Liver (tissue), 9 donors: ENCODE measurements around the gene NR2F6. TPM values are rescaled to one million over a fixed set of nuclear protein-coding genes. Genes with fewer than 3 reads are reported as not detected.

Experiments used
- DNase-seq: peaks from one replicate; pipeline ENCODE4 v3.0.0-alpha.2; 2017; ENCODE audit warnings: low spot score
- H3K27ac ChIP-seq, 2 donors: one replicate each; pipeline ENCODE4 v1.7.0; 2013; ENCODE audit warnings: inconsistent platforms in 2 of 2, low read length in 2 of 2, control low read depth in 1 of 2, low read depth in 1 of 2, mild to moderate bottlenecking in 1 of 2
- H3K27me3 ChIP-seq, 4 donors: one replicate each; pipeline versions ENCODE4 v1.6.1 to v1.7.0; 2013; ENCODE audit warnings: low read length in 3 of 4, inconsistent platforms in 1 of 4, mild to moderate bottlenecking in 1 of 4, moderate library complexity in 1 of 4; ENCODE audit not compliant: control insufficient read depth in 4 of 4, insufficient read depth in 4 of 4
- H3K36me3 ChIP-seq, 4 donors: one replicate each; pipeline versions ENCODE4 v1.6.1 to v1.7.0; 2013; ENCODE audit warnings: low read length in 3 of 4, mild to moderate bottlenecking in 3 of 4, low read depth in 1 of 4, moderate library complexity in 1 of 4; ENCODE audit not compliant: control insufficient read depth in 4 of 4, insufficient read depth in 3 of 4
- H3K4me1 ChIP-seq, 4 donors: one replicate each; pipeline versions ENCODE4 v1.6.1 to v1.7.0; 2013; ENCODE audit warnings: low read length in 3 of 4, mild to moderate bottlenecking in 3 of 4, moderate library complexity in 1 of 4; ENCODE audit not compliant: control insufficient read depth in 4 of 4, insufficient read depth in 4 of 4
- H3K4me3 ChIP-seq, 3 donors: one replicate each; pipeline versions ENCODE4 v1.6.1 to v1.7.0; 2013; ENCODE audit warnings: low read length in 3 of 3, control low read depth in 1 of 3, low read depth in 1 of 3, mild to moderate bottlenecking in 1 of 3
- H3K9ac ChIP-seq, 2 donors: one replicate each; pipeline ENCODE4 v1.7.0; 2013; ENCODE audit warnings: low read length in 2 of 2, mild to moderate bottlenecking in 2 of 2, moderate library complexity in 2 of 2, control low read depth in 1 of 2, low read depth in 1 of 2
- H3K9me3 ChIP-seq, 4 donors: one replicate each; pipeline versions ENCODE4 v1.6.1 to v1.7.0; 2013; ENCODE audit warnings: low read length in 3 of 4; ENCODE audit not compliant: control insufficient read depth in 4 of 4
- EGR1 ChIP-seq, 2 donors: IDR thresholded peaks; 2 replicates each; pipeline ENCODE4 v1.6.1; 2016 to 2018; ENCODE audit warnings: antibody characterized with exemption in 2 of 2, low read depth in 2 of 2
- FOXA1 ChIP-seq: IDR thresholded peaks from 2 replicates; pipeline ENCODE4 v1.6.1; 2016; ENCODE audit warnings: antibody characterized with exemption
- FOXA2 ChIP-seq: IDR thresholded peaks from 2 replicates; pipeline ENCODE4 v1.6.1; 2016; ENCODE audit warnings: antibody characterized with exemption
- HNF4A ChIP-seq, 2 donors: conservative IDR thresholded peaks; 2 replicates each; pipeline ENCODE4 v1.6.1; 2016; ENCODE audit warnings: antibody characterized with exemption in 2 of 2, mild to moderate bottlenecking in 2 of 2
- HNF4G ChIP-seq: IDR thresholded peaks from 2 replicates; pipeline ENCODE4 v1.6.1; 2016; ENCODE audit warnings: antibody characterized with exemption
- JUND ChIP-seq, 2 donors: IDR thresholded peaks; 2 replicates each; pipeline ENCODE4 v1.6.1; 2016; ENCODE audit warnings: antibody characterized with exemption in 2 of 2
- NR2F2 ChIP-seq: IDR thresholded peaks from 2 replicates; pipeline ENCODE4 v1.6.1; 2016; ENCODE audit warnings: antibody characterized with exemption
- RXRA ChIP-seq, 2 donors: IDR thresholded peaks; 2 replicates each; pipeline ENCODE4 v1.6.1; 2017 to 2018; ENCODE audit warnings: antibody characterized with exemption in 2 of 2, mild to moderate bottlenecking in 1 of 2
- TAF1 ChIP-seq: conservative IDR thresholded peaks from 2 replicates; pipeline ENCODE4 v1.6.1; 2016; ENCODE audit warnings: antibody characterized with exemption, mild to moderate bottlenecking
- YY1 ChIP-seq: IDR thresholded peaks from 2 replicates; pipeline ENCODE4 v1.6.1; 2016; ENCODE audit warnings: antibody characterized with exemption, mild to moderate bottlenecking
- WGBS: extraction: QIAGEN DNeasy Blood & Tissue Kit; methylation state at CpG from one replicate; pipeline ENCODE4 v1.1.7; 2013; 5-methylcytosine and 5-hydroxymethylcytosine counted together
- polyA plus RNA-seq, 2 donors: library from polyadenylated mRNA; stranded (reverse) in 1 of 2; unstranded in 1 of 2; fragments of 200-250 nt in 1 of 2; fragments of >200 nt in 1 of 2; fragmentation: Nextera tagmentation in 1 of 2; extraction: Ambion mirVana in 1 of 2; gene quantifications; one replicate each; pipeline versions ENCODE4 v1.2.1 to v1.2.3, GENCODE V29; 2013 to 2015
- total RNA-seq, 2 donors: library from RNA; depleted of rRNA; stranded (reverse); fragments of >200 nt; gene quantifications; one replicate each; pipeline ENCODE4 v1.2.3, GENCODE V29; 2014
- TF ChIP-seq, protein P1 (sequence below): IDR thresholded peaks from 2 replicates; pipeline ENCODE4 v1.6.1; 2016; ENCODE audit warnings: antibody characterized with exemption, mild to moderate bottlenecking
- TF ChIP-seq, protein P2 (sequence below): IDR thresholded peaks from 2 replicates; pipeline ENCODE4 v1.6.1; 2016; ENCODE audit warnings: antibody characterized with exemption
- TF ChIP-seq, protein P3 (sequence below): IDR thresholded peaks from 2 replicates; pipeline ENCODE4 v1.6.1; 2016; ENCODE audit warnings: antibody characterized with exemption
- TF ChIP-seq, protein P4 (sequence below): IDR thresholded peaks from 2 replicates; pipeline ENCODE4 v1.6.1; 2016; ENCODE audit warnings: antibody characterized with exemption
- donor health status: healthy.
- donor health status: healthy.
- donor health status: healthy.
- donor health status: healthy.
- donor health status: healthy.

The NR2F6 gene
- total and polyA plus RNA-seq, 4 donors: 30.5 to 86.1 (median 52.6) TPM

DNA sequence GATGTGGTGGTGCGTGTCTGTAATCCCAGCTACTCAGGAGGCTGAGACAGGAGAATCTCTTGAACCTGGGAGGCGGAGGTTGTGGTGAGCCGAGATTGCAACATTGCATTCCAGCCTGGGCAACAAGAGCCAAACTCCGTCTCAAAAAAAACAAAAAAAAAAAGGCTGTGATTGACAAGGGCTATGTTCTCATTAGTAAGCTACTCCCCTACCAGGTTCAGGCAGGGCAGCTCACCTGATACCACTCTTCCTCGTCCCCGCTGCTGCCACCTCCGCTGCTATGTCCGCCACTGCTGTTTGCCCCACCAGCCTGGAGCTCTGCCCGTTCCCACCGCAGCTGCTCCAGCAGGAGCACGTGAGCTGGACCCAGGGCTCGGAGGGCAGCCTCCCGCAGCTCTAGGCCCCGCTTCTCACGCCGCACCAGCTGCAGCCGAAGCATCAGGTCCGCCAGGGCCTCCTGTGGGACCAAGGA, 9.5 kb upstream of the NR2F6 start:
- Histone ChIP-seq H3K27me3 (no peaks in the 10 kb centered on the region), H3K9me3 (no peaks in the 10 kb centered on the region), H3K27ac (no peak overlapping the region), H3K4me1 (peaks cover 0 to 8% (median 3%) of the 10 kb centered on the region in 4 donors), H3K36me3 (no peaks in the 10 kb centered on the region), H3K4me3 (no peak overlapping the region), H3K9ac (no peak overlapping the region)
- DNase-seq: no peak
- 39% methylated on average over 18 of the region's 18 CpGs for WGBS
- no peak for TF ChIP-seq FOXA1
- TF ChIP-seq, protein P1, sequence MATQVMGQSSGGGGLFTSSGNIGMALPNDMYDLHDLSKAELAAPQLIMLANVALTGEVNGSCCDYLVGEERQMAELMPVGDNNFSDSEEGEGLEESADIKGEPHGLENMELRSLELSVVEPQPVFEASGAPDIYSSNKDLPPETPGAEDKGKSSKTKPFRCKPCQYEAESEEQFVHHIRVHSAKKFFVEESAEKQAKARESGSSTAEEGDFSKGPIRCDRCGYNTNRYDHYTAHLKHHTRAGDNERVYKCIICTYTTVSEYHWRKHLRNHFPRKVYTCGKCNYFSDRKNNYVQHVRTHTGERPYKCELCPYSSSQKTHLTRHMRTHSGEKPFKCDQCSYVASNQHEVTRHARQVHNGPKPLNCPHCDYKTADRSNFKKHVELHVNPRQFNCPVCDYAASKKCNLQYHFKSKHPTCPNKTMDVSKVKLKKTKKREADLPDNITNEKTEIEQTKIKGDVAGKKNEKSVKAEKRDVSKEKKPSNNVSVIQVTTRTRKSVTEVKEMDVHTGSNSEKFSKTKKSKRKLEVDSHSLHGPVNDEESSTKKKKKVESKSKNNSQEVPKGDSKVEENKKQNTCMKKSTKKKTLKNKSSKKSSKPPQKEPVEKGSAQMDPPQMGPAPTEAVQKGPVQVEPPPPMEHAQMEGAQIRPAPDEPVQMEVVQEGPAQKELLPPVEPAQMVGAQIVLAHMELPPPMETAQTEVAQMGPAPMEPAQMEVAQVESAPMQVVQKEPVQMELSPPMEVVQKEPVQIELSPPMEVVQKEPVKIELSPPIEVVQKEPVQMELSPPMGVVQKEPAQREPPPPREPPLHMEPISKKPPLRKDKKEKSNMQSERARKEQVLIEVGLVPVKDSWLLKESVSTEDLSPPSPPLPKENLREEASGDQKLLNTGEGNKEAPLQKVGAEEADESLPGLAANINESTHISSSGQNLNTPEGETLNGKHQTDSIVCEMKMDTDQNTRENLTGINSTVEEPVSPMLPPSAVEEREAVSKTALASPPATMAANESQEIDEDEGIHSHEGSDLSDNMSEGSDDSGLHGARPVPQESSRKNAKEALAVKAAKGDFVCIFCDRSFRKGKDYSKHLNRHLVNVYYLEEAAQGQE: no peak
- TF ChIP-seq, protein P2, sequence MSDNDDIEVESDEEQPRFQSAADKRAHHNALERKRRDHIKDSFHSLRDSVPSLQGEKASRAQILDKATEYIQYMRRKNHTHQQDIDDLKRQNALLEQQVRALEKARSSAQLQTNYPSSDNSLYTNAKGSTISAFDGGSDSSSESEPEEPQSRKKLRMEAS: no peak
- TF ChIP-seq FOXA2: no peak
- no peak for TF ChIP-seq EGR1 (IDR thresholded peaks at IDR 0.05; ENCODE audit: low read depth in 2 of 2)
- TF ChIP-seq NR2F2: no peak
- TF ChIP-seq HNF4A (conservative IDR thresholded peaks at IDR 0.05): peak; percentile 8 to 14

DNA sequence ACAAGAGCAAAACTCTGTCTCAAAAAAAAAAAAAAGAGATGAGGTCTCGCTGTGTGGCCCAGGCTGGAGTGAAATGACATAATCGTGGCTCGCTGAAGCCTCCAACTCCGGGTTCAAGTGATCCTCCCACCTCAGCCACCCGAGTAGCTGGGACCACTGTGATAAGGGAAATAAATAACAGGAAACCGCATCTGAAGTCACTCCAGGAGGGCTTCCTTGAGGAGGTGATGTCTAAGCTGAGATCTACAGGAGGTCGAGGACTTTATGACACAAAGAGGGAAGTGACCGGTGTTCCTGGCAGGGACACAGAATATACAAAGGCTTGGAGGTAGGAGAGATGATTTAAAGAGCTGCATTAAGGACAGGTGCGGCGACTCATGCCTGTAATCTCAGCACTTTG, 8.9 kb upstream of the NR2F6 start:
- H3K9me3 ChIP-seq: no peaks in the 10 kb centered on the region
- 83% methylated on average over 10 of the region's 10 CpGs for WGBS

More for the DNA sequence above, 8.9 kb upstream of the NR2F6 start:
- TF ChIP-seq RXRA (IDR thresholded peaks at IDR 0.05) (no peak), HNF4A (conservative IDR thresholded peaks at IDR 0.05) (no peak), JUND (IDR thresholded peaks at IDR 0.05) (no peak), FOXA1 (no peak), TAF1 (no peak), HNF4G (no peak), NR2F2 (no peak), FOXA2 (no peak), YY1 (no peak)
- TF ChIP-seq, protein P3, sequence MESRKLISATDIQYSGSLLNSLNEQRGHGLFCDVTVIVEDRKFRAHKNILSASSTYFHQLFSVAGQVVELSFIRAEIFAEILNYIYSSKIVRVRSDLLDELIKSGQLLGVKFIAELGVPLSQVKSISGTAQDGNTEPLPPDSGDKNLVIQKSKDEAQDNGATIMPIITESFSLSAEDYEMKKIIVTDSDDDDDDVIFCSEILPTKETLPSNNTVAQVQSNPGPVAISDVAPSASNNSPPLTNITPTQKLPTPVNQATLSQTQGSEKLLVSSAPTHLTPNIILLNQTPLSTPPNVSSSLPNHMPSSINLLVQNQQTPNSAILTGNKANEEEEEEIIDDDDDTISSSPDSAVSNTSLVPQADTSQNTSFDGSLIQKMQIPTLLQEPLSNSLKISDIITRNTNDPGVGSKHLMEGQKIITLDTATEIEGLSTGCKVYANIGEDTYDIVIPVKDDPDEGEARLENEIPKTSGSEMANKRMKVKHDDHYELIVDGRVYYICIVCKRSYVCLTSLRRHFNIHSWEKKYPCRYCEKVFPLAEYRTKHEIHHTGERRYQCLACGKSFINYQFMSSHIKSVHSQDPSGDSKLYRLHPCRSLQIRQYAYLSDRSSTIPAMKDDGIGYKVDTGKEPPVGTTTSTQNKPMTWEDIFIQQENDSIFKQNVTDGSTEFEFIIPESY: no peak
- TF ChIP-seq, protein P2: no peak
- TF ChIP-seq, protein P1: no peak
- TF ChIP-seq, protein P4, sequence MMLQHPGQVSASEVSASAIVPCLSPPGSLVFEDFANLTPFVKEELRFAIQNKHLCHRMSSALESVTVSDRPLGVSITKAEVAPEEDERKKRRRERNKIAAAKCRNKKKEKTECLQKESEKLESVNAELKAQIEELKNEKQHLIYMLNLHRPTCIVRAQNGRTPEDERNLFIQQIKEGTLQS: no peak
- no peak overlapping the region for H3K27ac ChIP-seq
- no peaks in the 10 kb centered on the region for H3K27me3 ChIP-seq
- no peak overlapping the region for H3K4me3 ChIP-seq
- H3K4me1 ChIP-seq: peaks cover 0 to 8% (median 3%) of the 10 kb centered on the region in 4 donors
- DNase-seq: no peak
- H3K9ac ChIP-seq: no peak overlapping the region
- no peaks in the 10 kb centered on the region for H3K36me3 ChIP-seq
